ENCODE measurements around the gene C9orf72.
"Not testable (repeated sequence)": the region's sequence is repeated elsewhere in the genome, so short reads cannot be mapped to it uniquely, and the experiment has no call there.

C9orf72 gene

GRCh38 chr9:27510780-27511179 is 62.5 kb downstream of the C9orf72 start:
- no peak for DNase-seq

GRCh38 chr9:27506981-27507380 is 66.3 kb downstream of the C9orf72 start:
- DNase-seq, result no peak

GRCh38 chr9:27505744-27506161 is 67.5 kb downstream of the C9orf72 start:
- DNase-seq, result no peak

- DNase-seq, result no peak
Observed at GRCh38 chr9:27504259-27504658, 69.0 kb downstream of the C9orf72 start.

GRCh38 chr9:27503623-27504022 is 69.7 kb downstream of the C9orf72 start:
- DNase-seq, result no peak

- not testable (repeated sequence) for DNase-seq
Observed at GRCh38 chr9:27500902-27501301, 72.4 kb downstream of the C9orf72 start.

GRCh38 chr9:27499451-27499850 is 73.8 kb downstream of the C9orf72 start:
- DNase-seq, result no peak

- no peak for DNase-seq
Observed at GRCh38 chr9:27497883-27498417, 75.3 kb downstream of the C9orf72 start.
